ENCODE results near the gene PSMD6.

Gene PSMD6

GRCh38 chr3:64046592-64046991 lies 23.3 kb upstream of the PSMD6 start:
- no CpG with 5 or more reads among the region's 3 CpGs for WGBS (ENCODE audit: insufficient coverage, insufficient read length)
- H3K36me3 ChIP-seq (ENCODE audit: control insufficient read depth, insufficient read depth, low read length), result no peaks in the 10 kb centered on the region

DNA sequence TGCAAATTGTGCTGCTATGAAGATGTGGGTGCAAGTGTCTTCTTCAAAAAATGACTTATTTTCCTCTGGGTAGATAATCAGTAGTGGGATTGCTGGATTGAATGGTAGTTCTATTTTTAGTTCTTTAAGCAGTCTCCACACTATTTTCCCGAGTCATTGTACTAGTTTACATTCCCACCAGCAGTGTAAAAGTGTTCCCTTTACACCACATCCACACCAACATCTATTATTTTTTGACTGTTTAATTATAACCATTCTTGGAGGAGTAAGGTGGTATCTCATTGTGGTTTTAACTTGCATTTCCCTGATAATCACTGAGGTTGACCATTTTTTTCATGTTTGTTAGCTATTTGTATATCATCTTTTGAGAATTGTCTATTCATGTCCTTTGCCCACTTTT lies 19.7 kb upstream of the PSMD6 start:
- Histone ChIP-seq H3K27me3 (ENCODE audit: control insufficient read depth, insufficient read depth, low read length) (no peaks in the 10 kb centered on the region), H3K4me3 (ENCODE audit: low read length) (no peak overlapping the region), H3K4me1 (ENCODE audit: control insufficient read depth, insufficient read depth, low read length) (no peaks in the 10 kb centered on the region), H3K9me3 (ENCODE audit: control insufficient read depth, insufficient read depth, low read length) (no peaks in the 10 kb centered on the region), H3K36me3 (ENCODE audit: control insufficient read depth, insufficient read depth, low read length) (no peaks in the 10 kb centered on the region), H3K27ac (ENCODE audit: low read length) (no peak overlapping the region)
- no CpG with 5 or more reads among the region's 1 CpG for WGBS (ENCODE audit: insufficient coverage, insufficient read length)
- DNase-seq (ENCODE audit: low read depth, low spot score), result no peak

More at GRCh38 chr3:64046592-64046991, 23.3 kb upstream of the PSMD6 start:
- Histone ChIP-seq H3K27ac (ENCODE audit: low read length) (no peak overlapping the region), H3K27me3 (ENCODE audit: control insufficient read depth, insufficient read depth, low read length) (no peaks in the 10 kb centered on the region), H3K4me1 (ENCODE audit: control insufficient read depth, insufficient read depth, low read length) (no peaks in the 10 kb centered on the region), H3K9me3 (ENCODE audit: control insufficient read depth, insufficient read depth, low read length) (no peaks in the 10 kb centered on the region), H3K4me3 (ENCODE audit: low read length) (no peak overlapping the region)
- no peak for DNase-seq (ENCODE audit: low read depth, low spot score)

- Histone ChIP-seq H3K27me3 (ENCODE audit: control insufficient read depth, insufficient read depth, low read length) (no peaks in the 10 kb centered on the region), H3K36me3 (ENCODE audit: control insufficient read depth, insufficient read depth, low read length) (no peaks in the 10 kb centered on the region), H3K9me3 (ENCODE audit: control insufficient read depth, insufficient read depth, low read length) (no peaks in the 10 kb centered on the region), H3K4me3 (ENCODE audit: low read length) (no peak overlapping the region), H3K27ac (ENCODE audit: low read length) (no peak overlapping the region), H3K4me1 (ENCODE audit: control insufficient read depth, insufficient read depth, low read length) (no peaks in the 10 kb centered on the region)
- DNase-seq (ENCODE audit: low read depth, low spot score), result no peak
- WGBS (ENCODE audit: insufficient coverage, insufficient read length), result no CpG with 5 or more reads among the region's 5 CpGs
These were observed 16.9 kb upstream of the PSMD6 start for GRCh38 chr3:64039981-64040733.

GRCh38 chr3:64039332-64039731 lies 16.0 kb upstream of the PSMD6 start:
- DNase-seq (ENCODE audit: low read depth, low spot score), result no peak
- no CpG with 5 or more reads among the region's 4 CpGs for WGBS (ENCODE audit: insufficient coverage, insufficient read length)
- H3K4me3 ChIP-seq (ENCODE audit: low read length), result no peak overlapping the region

GRCh38 chr3:64038253-64038767 lies 15.0 kb upstream of the PSMD6 start:
- Histone ChIP-seq H3K4me3 (ENCODE audit: low read length) (no peak overlapping the region), H3K36me3 (ENCODE audit: control insufficient read depth, insufficient read depth, low read length) (no peaks in the 10 kb centered on the region), H3K4me1 (ENCODE audit: control insufficient read depth, insufficient read depth, low read length) (no peaks in the 10 kb centered on the region), H3K9me3 (ENCODE audit: control insufficient read depth, insufficient read depth, low read length) (no peaks in the 10 kb centered on the region), H3K27ac (ENCODE audit: low read length) (no peak overlapping the region), H3K27me3 (ENCODE audit: control insufficient read depth, insufficient read depth, low read length) (no peaks in the 10 kb centered on the region)
- WGBS (ENCODE audit: insufficient coverage, insufficient read length), result no CpG with 5 or more reads among the region's 4 CpGs
- no peak for DNase-seq (ENCODE audit: low read depth, low spot score)

More at GRCh38 chr3:64039332-64039731, 16.0 kb upstream of the PSMD6 start:
- Histone ChIP-seq H3K27me3 (ENCODE audit: control insufficient read depth, insufficient read depth, low read length) (no peaks in the 10 kb centered on the region), H3K9me3 (ENCODE audit: control insufficient read depth, insufficient read depth, low read length) (no peaks in the 10 kb centered on the region), H3K4me1 (ENCODE audit: control insufficient read depth, insufficient read depth, low read length) (no peaks in the 10 kb centered on the region), H3K27ac (ENCODE audit: low read length) (no peak overlapping the region), H3K36me3 (ENCODE audit: control insufficient read depth, insufficient read depth, low read length) (no peaks in the 10 kb centered on the region)

DNA sequence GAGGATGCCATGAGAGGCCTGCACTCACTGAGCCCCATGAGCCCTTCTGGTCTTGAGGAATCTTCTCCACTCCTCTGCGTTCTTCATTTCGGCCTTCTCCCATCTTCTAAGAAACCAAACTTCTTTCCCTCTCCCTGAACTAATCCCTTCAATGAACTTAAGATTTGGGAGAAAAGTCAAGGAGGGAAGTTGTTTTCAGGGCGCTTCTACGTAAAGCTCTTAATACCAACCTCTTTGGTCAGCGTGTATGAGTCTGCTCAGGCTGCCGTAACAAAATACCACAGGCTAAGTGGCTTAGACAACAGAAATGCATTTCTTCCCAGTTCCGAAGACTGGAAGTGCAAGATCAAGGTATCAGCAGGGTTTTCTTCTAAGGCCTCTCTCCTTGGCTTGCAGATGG lies 13.8 kb upstream of the PSMD6 start:
- Histone ChIP-seq H3K9me3 (ENCODE audit: control insufficient read depth, insufficient read depth, low read length) (no peaks in the 10 kb centered on the region), H3K27ac (ENCODE audit: low read length) (no peak overlapping the region), H3K4me3 (ENCODE audit: low read length) (no peak overlapping the region), H3K36me3 (ENCODE audit: control insufficient read depth, insufficient read depth, low read length) (no peaks in the 10 kb centered on the region), H3K4me1 (ENCODE audit: control insufficient read depth, insufficient read depth, low read length) (no peaks in the 10 kb centered on the region), H3K27me3 (ENCODE audit: control insufficient read depth, insufficient read depth, low read length) (no peaks in the 10 kb centered on the region)
- WGBS (ENCODE audit: insufficient coverage, insufficient read length), result no CpG with 5 or more reads among the region's 7 CpGs
- DNase-seq (ENCODE audit: low read depth, low spot score), result no peak

DNA sequence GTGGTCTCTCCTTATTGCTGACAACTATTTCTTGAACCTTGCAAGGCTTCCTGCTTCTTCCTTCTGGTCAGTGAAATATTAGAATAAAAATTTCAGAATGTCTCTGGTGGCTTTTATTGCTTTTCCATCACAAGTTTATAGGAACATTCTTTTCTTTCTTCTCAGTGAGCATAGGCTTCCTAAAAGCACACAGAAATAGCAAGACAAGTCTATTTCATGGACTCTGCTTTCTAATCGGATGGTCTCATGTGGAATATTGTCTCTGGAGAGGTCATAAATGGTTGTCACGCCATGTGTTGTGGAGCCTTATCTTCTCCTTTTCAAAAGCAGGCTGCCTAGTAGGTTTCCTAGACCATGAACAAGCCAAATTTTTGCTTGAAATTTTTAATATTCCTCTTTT lies 9.8 kb upstream of the PSMD6 start:
- no peak overlapping the region for H3K27ac ChIP-seq (ENCODE audit: low read length)

DNA sequence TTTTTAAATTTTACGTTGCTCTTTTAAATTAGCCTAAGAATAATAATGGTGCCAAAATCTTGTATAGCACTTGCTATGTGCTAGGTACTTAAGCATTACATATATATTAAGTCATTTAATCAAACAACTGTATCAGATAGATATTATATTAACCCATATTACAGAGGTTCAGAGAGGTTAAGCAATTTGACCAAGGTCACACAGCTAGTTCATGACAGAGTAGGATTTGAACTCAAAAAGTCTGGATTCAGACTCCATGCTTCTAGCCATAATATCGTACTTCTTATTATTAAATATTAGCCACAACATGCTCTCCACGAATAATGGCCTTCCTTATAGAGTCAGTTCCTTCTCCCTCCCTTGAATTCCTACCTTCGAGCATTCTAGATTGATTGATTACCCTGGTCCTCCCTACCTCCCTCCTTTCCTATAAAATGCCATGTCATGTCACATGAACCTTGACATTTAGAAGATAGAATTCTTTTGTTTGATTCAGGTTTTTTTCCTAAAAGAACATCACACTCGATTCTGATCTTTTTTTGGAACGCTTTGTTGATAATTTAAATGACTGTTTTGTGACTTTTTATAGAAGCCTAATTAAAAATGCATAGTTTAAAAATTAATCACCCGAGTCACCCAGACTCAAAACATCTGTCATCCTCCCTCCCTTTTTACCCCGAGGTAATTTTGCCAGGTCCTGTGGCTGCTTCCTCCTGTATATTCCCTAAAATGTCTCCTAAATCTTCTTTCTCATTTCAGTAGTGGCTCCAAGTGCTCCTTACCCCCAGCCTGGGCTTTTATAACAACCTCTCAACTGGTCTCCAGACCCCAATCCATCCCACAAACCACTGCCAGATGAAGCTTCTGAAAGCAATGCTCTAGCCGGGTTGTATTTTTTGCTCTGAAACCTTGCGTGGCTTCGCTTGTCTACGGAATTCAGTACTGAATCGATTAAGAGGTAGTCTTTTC lies 8.5 kb upstream of the PSMD6 start:
- Histone ChIP-seq H3K36me3 (ENCODE audit: control insufficient read depth, insufficient read depth, low read length) (no peaks in the 10 kb centered on the region), H3K27me3 (ENCODE audit: control insufficient read depth, insufficient read depth, low read length) (no peaks in the 10 kb centered on the region), H3K4me1 (ENCODE audit: control insufficient read depth, insufficient read depth, low read length) (no peaks in the 10 kb centered on the region), H3K4me3 (ENCODE audit: low read length) (no peak overlapping the region), H3K27ac (ENCODE audit: low read length) (no peak overlapping the region), H3K9me3 (ENCODE audit: control insufficient read depth, insufficient read depth, low read length) (no peaks in the 10 kb centered on the region)
- no CpG with 5 or more reads among the region's 13 CpGs for WGBS (ENCODE audit: insufficient coverage, insufficient read length)
- DNase-seq (ENCODE audit: low read depth, low spot score), result no peak

More for the DNA sequence above, 9.8 kb upstream of the PSMD6 start:
- Histone ChIP-seq H3K27me3 (ENCODE audit: control insufficient read depth, insufficient read depth, low read length) (no peaks in the 10 kb centered on the region), H3K9me3 (ENCODE audit: control insufficient read depth, insufficient read depth, low read length) (no peaks in the 10 kb centered on the region), H3K36me3 (ENCODE audit: control insufficient read depth, insufficient read depth, low read length) (no peaks in the 10 kb centered on the region), H3K4me3 (ENCODE audit: low read length) (no peak overlapping the region), H3K4me1 (ENCODE audit: control insufficient read depth, insufficient read depth, low read length) (no peaks in the 10 kb centered on the region)
- no peak for DNase-seq (ENCODE audit: low read depth, low spot score)
- no CpG with 5 or more reads among the region's 2 CpGs for WGBS (ENCODE audit: insufficient coverage, insufficient read length)

- Histone ChIP-seq H3K36me3 (ENCODE audit: control insufficient read depth, insufficient read depth, low read length) (no peaks in the 10 kb centered on the region), H3K4me1 (ENCODE audit: control insufficient read depth, insufficient read depth, low read length) (no peaks in the 10 kb centered on the region), H3K27ac (ENCODE audit: low read length) (no peak overlapping the region), H3K4me3 (ENCODE audit: low read length) (no peak overlapping the region), H3K9me3 (ENCODE audit: control insufficient read depth, insufficient read depth, low read length) (no peaks in the 10 kb centered on the region), H3K27me3 (ENCODE audit: control insufficient read depth, insufficient read depth, low read length) (no peaks in the 10 kb centered on the region)
- WGBS (ENCODE audit: insufficient coverage, insufficient read length), result no CpG with 5 or more reads among the region's 16 CpGs
- DNase-seq (ENCODE audit: low read depth, low spot score), result peak; percentile 89
These were observed 7.4 kb upstream of the PSMD6 start for GRCh38 chr3:64030741-64031140.

DNA sequence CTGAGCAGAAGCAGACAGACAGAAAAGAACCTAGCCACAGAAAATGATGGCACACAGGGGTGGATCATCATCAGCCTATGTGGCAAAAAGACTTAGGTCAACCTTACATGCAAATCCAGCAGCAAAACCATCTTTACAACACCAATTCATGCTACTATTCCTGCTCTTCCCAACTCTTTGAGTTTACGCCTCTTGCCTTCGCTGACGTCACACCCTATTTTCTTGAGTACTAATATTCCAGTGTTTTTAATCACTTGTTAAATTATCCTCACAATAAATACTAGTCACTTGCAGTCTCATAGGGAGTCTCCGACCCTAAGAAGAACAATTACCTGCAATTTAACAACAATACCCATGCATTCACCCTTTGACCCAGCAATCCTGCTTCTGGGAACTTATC lies 6.0 kb upstream of the PSMD6 start:
- Histone ChIP-seq H3K27me3 (ENCODE audit: control insufficient read depth, insufficient read depth, low read length) (no peaks in the 10 kb centered on the region), H3K27ac (ENCODE audit: low read length) (no peak overlapping the region), H3K36me3 (ENCODE audit: control insufficient read depth, insufficient read depth, low read length) (no peaks in the 10 kb centered on the region), H3K4me3 (ENCODE audit: low read length) (no peak overlapping the region), H3K9me3 (ENCODE audit: control insufficient read depth, insufficient read depth, low read length) (no peaks in the 10 kb centered on the region), H3K4me1 (ENCODE audit: control insufficient read depth, insufficient read depth, low read length) (no peaks in the 10 kb centered on the region)
- WGBS (ENCODE audit: insufficient coverage, insufficient read length), result no CpG with 5 or more reads among the region's 4 CpGs
- DNase-seq (ENCODE audit: low read depth, low spot score), result no peak
